Pancreas (tissue), 10 donors: ENCODE results near the gene GAS2L1. TPM values are rescaled to one million over a fixed set of nuclear protein-coding genes. Genes with fewer than 3 reads are reported as not detected.

Experiments used
- ATAC-seq, 4 donors: fragments of 200-7000 bp; cut with Tn5 transposase; one replicate each; pipeline versions ENCODE4 v1.8.0 to v1.9.1; 2020; ENCODE audit warnings: mild to moderate bottlenecking in 4 of 4, moderate library complexity in 4 of 4
- DNase-seq, 6 donors: peaks; one replicate each; pipeline ENCODE4 v3.0.0-alpha.2; 2020
- FAIRE-seq: peaks from 2 replicates; lab custom pipeline; 2012; peaks lifted over from hg19 to GRCh38; lab: Jason Lieb, UNC
- H3K27ac ChIP-seq, 4 donors: fragments of 200-600 bp; sonication (generic); 1 replicate in 3 of 4; 2 replicates in 1 of 4; pipeline versions ENCODE4 v1.5.0 to v1.8.0; 2020
- H3K27me3 ChIP-seq, 4 donors: fragments of 200-600 bp; one replicate each; pipeline ENCODE4 v1.8.0; 2021
- H3K36me3 ChIP-seq, 3 donors: fragments of 200-600 bp; sonication (generic) in 1 of 3; one replicate each; pipeline versions ENCODE4 v1.5.0 to v1.8.0; 2020 to 2021
- H3K4me1 ChIP-seq, 3 donors: fragments of 200-600 bp; one replicate each; pipeline ENCODE4 v1.8.0; 2021
- H3K4me3 ChIP-seq, 4 donors: fragments of 200-600 bp; sonication (generic) in 2 of 4; one replicate each; pipeline versions ENCODE4 v1.5.0 to v1.8.0; 2020 to 2021
- H3K9me3 ChIP-seq, 4 donors: fragments of 200-600 bp; one replicate each; pipeline ENCODE4 v1.8.0; 2021
- CTCF ChIP-seq, 4 donors: fragments of 200-600 bp; sonication (generic) in 3 of 4; IDR thresholded peaks; one replicate each; pipeline versions ENCODE4 v1.5.0 to v1.8.0; 2021; ENCODE audit warnings: antibody characterized with exemption in 4 of 4
- WGBS, 2 donors: extraction: QIAGEN DNeasy Blood & Tissue Kit; methylation state at CpG; one replicate each; pipeline ENCODE4 v1.1.7; 2013; 5-methylcytosine and 5-hydroxymethylcytosine counted together
- intact Hi-C, 3 donors: fragments of 100-400 bp; cut with DNase I; formaldehyde crosslinking; loops; one replicate each; pipeline versions ENCODE4 v1.11.1 to v1.14.2; 2022
- polyA plus RNA-seq, 2 donors: library from polyadenylated mRNA; stranded (reverse); fragments of 200-250 nt; gene quantifications; one replicate each; pipeline ENCODE4 v1.2.3, GENCODE V29; 2013
- total RNA-seq, 6 donors: library from RNA; stranded (reverse); fragmentation: NEBNext Ultra II Directional in 4 of 6; extraction: Animal tissue kit (Norgen Biotek cat#: 25700) in 4 of 6; gene quantifications; one replicate each; pipeline versions ENCODE4 v1.2.1 to v1.2.4, GENCODE V29; 2021 to 2023
- donor health status: healthy with polysubstance abuse.
- donor health status: DM: no; HTN: no; CAD: no; lungs with moderate emphysema.
- donor health status: DM: no; HTN: no; CAD: no.
- donor health status: control.
- donor health status: control.
- donor health status: Bipolar disorder and iron deficiency.
- donor health status: DM: yes; HTN: yes; CAD: no.
- donor health status: DM: no; HTN: no; CAD: no.
- donor health status: DM: no; HTN: no; CAD: no.
- donor health status: DM: yes; HTN: yes; CAD: no.

The GAS2L1 gene
- total and polyA plus RNA-seq, 8 donors: 5.2 to 13.6 (median 8.7) TPM

GRCh38 chr22:29335656-29336055, 29.2 kb downstream of the GAS2L1 start:
- ATAC-seq (no peak), DNase-seq (no peak), FAIRE-seq (no peak)
- intact Hi-C loops: no loop called here
- no peak for TF ChIP-seq CTCF (IDR thresholded peaks at IDR 0.05)
- Histone ChIP-seq H3K36me3 (peaks cover 8 to 41% (median 8%) of the 10 kb centered on the region in 3 donors), H3K27me3 (no peaks in the 10 kb centered on the region), H3K4me1 (no peaks in the 10 kb centered on the region), H3K4me3 (no peak overlapping the region), H3K9me3 (no peaks in the 10 kb centered on the region), H3K27ac (no peak overlapping the region)
- 91 to 98% methylated on average over 11 of the region's 11 CpGs for WGBS, 2 donors

- Histone ChIP-seq H3K27me3 (no peaks in the 10 kb centered on the region), H3K4me1 (peaks cover 4 to 8% (median 8%) of the 10 kb centered on the region in 3 donors), H3K9me3 (no peaks in the 10 kb centered on the region), H3K36me3 (peaks cover 8 to 42% (median 9%) of the 10 kb centered on the region in 3 donors), H3K4me3 (no peak overlapping the region), H3K27ac (no peak overlapping the region)
- FAIRE-seq: no peak
- DNase-seq: no peak
- WGBS, 2 donors: 84 to 87% methylated on average over 14 of the region's 14 CpGs
- intact Hi-C loops: no loop called here
- no peak for TF ChIP-seq CTCF (IDR thresholded peaks at IDR 0.05)
- ATAC-seq: peak in 2 of 4 donors; percentile 11 to 16
Measured at GRCh38 chr22:29336751-29337490, 30.5 kb downstream of the GAS2L1 start.

GRCh38 chr22:29337631-29338284, 31.3 kb downstream of the GAS2L1 start:
- intact Hi-C loops: no loop called here
- Histone ChIP-seq H3K9me3 (no peaks in the 10 kb centered on the region), H3K27me3 (no peaks in the 10 kb centered on the region), H3K4me3 (no peak overlapping the region), H3K27ac (no peak overlapping the region), H3K36me3 (peaks cover 8 to 42% (median 9%) of the 10 kb centered on the region in 3 donors), H3K4me1 (peaks cover 12 to 17% (median 14%) of the 10 kb centered on the region in 3 donors)
- 87 to 91% methylated on average over 12 of the region's 12 CpGs for WGBS, 2 donors
- no peak for DNase-seq
- FAIRE-seq: no peak
- ATAC-seq: no peak
- no peak for TF ChIP-seq CTCF (IDR thresholded peaks at IDR 0.05)

- intact Hi-C loops: no loop called here
- WGBS, 2 donors: 89 to 90% methylated on average over 6 of the region's 6 CpGs
- Histone ChIP-seq H3K27ac (no peak overlapping the region), H3K4me3 (no peak overlapping the region), H3K36me3 (peaks cover 8 to 42% (median 9%) of the 10 kb centered on the region in 3 donors), H3K9me3 (no peaks in the 10 kb centered on the region), H3K4me1 (peaks cover 18 to 23% (median 20%) of the 10 kb centered on the region in 3 donors), H3K27me3 (no peaks in the 10 kb centered on the region)
- DNase-seq: no peak
- no peak for ATAC-seq
- no peak for FAIRE-seq
- no peak for TF ChIP-seq CTCF (IDR thresholded peaks at IDR 0.05)
Measured at GRCh38 chr22:29338398-29338797, 31.9 kb downstream of the GAS2L1 start.
